ENCODE measurements around the gene SULT4A1. TPM values are rescaled to one million over a fixed set of nuclear protein-coding genes. Genes with fewer than 3 reads are reported as not detected.

Gene SULT4A1
- total RNA-seq, 1 experiment from 2014 or later: 15.0 TPM

DNA sequence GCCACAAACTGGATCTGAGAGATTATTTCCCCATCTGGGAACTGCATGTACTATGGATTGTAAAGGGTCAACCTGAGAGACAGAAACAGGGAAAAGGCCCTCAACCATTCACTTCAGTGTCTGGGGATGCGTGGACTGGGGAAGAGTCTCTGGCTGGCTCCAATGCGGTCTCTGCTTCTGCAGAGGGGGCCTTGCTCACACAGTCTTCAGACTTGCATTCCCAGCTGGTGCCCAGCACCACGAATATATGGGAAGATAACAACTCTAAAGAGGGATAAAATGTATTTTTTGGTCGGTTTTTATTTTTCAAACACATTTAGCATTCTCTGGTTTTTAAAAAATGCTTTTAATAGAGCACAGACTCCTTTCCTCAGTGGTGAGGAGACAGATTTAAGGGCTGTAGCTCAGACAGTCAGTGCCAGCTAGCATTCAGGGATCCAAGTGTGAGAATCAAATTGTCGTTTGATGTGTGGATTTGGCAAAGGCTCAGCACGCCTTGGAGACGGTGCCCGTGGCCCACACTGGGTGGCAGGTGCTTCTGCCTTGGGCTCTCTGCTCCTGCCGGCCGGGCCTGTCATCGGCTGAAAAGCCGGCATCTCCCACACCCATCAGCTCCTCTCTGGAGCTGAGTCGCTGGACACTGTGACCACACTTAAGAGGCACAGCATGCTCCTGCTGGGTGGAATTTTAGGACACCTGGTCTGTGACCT lies 42.2 kb downstream of the SULT4A1 start:
- H3K14ac ChIP-seq (ENCODE audit: insufficient read depth, low read length): no peak overlapping the region
- H4K20me1 ChIP-seq (ENCODE audit: control insufficient read depth, insufficient read depth, insufficient read length): no peaks in the 10 kb centered on the region
- H3K23ac ChIP-seq (ENCODE audit: insufficient read length, low read depth, low read length): no peak overlapping the region
- no peak overlapping the region for H2BK15ac ChIP-seq (ENCODE audit: low read depth, low read length)
- no peaks in the 10 kb centered on the region for H3K9me3 ChIP-seq (ENCODE audit: control insufficient read depth, low read depth, low read length)
- no peaks in the 10 kb centered on the region for H3K27me3 ChIP-seq (ENCODE audit: insufficient read depth, low read length)
- Mint-ChIP-seq H3K9me3 (no peaks in the 10 kb centered on the region), H3K4me3 (no peak overlapping the region), H3K4me1 (peaks cover 41 to 45% of the 10 kb centered on the region in 2 experiments), H3K27ac (no peak overlapping the region), H3K36me3 (ENCODE audit: insufficient read depth in 1 of 3, low read depth in 3 of 3) (peaks cover 0 to 8% (median 6%) of the 10 kb centered on the region in 3 experiments; a peak in 5 of 7 replicates), H3K27me3 (ENCODE audit: low read depth) (peaks cover 6% of the 10 kb centered on the region)
- H3K27ac ChIP-seq (ENCODE audit: insufficient read length, low read depth, low read length): no peak overlapping the region
- H3T11ph ChIP-seq (ENCODE audit: low read length): no peak overlapping the region
- no CpG with 5 or more reads among the region's 13 CpGs for WGBS (ENCODE audit: extremely low coverage, insufficient read length, low lambda C conversion rate)
- H3K4me1 ChIP-seq (ENCODE audit: insufficient read depth, low read length): peaks cover 5% of the 10 kb centered on the region
- H2AK5ac ChIP-seq (ENCODE audit: insufficient read length, low read length): no peak overlapping the region
- H4K5ac ChIP-seq (ENCODE audit: insufficient read length, low read depth, low read length): no peak overlapping the region
- no peaks in the 10 kb centered on the region for H3K79me1 ChIP-seq (ENCODE audit: insufficient read depth, low read depth, low read length, poor library complexity, severe bottlenecking)
- H3K9ac ChIP-seq (ENCODE audit: extremely low read depth, insufficient read length, low read length): no peak overlapping the region
- no peak overlapping the region for H2BK5ac ChIP-seq (ENCODE audit: insufficient read length, low read length)
- peak; percentile 15 for DNase-seq
- H4K91ac ChIP-seq (ENCODE audit: insufficient read length, low read depth, low read length): no peak overlapping the region
- H2BK120ac ChIP-seq (ENCODE audit: low read depth, low read length, poor library complexity, severe bottlenecking): no peak overlapping the region
- H3K56ac ChIP-seq (ENCODE audit: insufficient read length, low read depth, low read length): no peak overlapping the region
- H3K4me2 ChIP-seq (ENCODE audit: insufficient read depth, insufficient read length, low read length): no peak overlapping the region
- TF ChIP-seq, protein P1, sequence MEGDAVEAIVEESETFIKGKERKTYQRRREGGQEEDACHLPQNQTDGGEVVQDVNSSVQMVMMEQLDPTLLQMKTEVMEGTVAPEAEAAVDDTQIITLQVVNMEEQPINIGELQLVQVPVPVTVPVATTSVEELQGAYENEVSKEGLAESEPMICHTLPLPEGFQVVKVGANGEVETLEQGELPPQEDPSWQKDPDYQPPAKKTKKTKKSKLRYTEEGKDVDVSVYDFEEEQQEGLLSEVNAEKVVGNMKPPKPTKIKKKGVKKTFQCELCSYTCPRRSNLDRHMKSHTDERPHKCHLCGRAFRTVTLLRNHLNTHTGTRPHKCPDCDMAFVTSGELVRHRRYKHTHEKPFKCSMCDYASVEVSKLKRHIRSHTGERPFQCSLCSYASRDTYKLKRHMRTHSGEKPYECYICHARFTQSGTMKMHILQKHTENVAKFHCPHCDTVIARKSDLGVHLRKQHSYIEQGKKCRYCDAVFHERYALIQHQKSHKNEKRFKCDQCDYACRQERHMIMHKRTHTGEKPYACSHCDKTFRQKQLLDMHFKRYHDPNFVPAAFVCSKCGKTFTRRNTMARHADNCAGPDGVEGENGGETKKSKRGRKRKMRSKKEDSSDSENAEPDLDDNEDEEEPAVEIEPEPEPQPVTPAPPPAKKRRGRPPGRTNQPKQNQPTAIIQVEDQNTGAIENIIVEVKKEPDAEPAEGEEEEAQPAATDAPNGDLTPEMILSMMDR (conservative IDR thresholded peaks at IDR 0.05): no peak
- H3K4ac ChIP-seq (ENCODE audit: low read depth, low read length): no peak overlapping the region
- no peak overlapping the region for H2BK20ac ChIP-seq (ENCODE audit: low read depth, low read length, poor library complexity, severe bottlenecking)
- H2BK12ac ChIP-seq (ENCODE audit: insufficient read length, low read depth, low read length): no peak overlapping the region
- H2AFZ ChIP-seq (ENCODE audit: low read length): no peak overlapping the region
- no peak overlapping the region for H4K8ac ChIP-seq (replicated peaks; ENCODE audit: insufficient read length, low read depth, low read length)
- no peak overlapping the region for H3K18ac ChIP-seq (ENCODE audit: insufficient read length, low read depth, low read length)
- H3K79me2 ChIP-seq (ENCODE audit: insufficient read depth, low read length): no peaks in the 10 kb centered on the region
- no peaks in the 10 kb centered on the region for H3K23me2 ChIP-seq (ENCODE audit: insufficient read length, low read depth, low read length, poor library complexity, severe bottlenecking)

Data from H9 (cell line).